Spleen (tissue), 7 donors: Measurements from ENCODE around the gene NXPH4.

Experiments used
- POLR2A ChIP-seq, 3 donors: fragments of 450-650 bp; IDR thresholded peaks; one replicate each; pipeline ENCODE4 v1.5.1; 2017; ENCODE audit warnings: antibody characterized with exemption in 3 of 3, mild to moderate bottlenecking in 1 of 3
- TF ChIP-seq, protein P1 (sequence below), 11 experiments: fragments of 200-600 bp in 7 of 11; fragments of 450-650 bp in 4 of 11; sonication (generic) in 4 of 11; IDR thresholded peaks in 8 of 11; conservative IDR thresholded peaks in 3 of 11; 1 replicate in 7 of 11; 2 replicates in 4 of 11; pipeline versions ENCODE4 v1.4.0 to v1.8.0; 2016 to 2021; ENCODE audit warnings: antibody characterized with exemption in 11 of 11, inconsistent platforms in 4 of 11, mild to moderate bottlenecking in 1 of 11
- donor health status: DM: no; HTN: no; CAD: no; lungs with moderate emphysema.
- donor health status: DM: no; HTN: no; CAD: no.
- donor health status: DM: no; HTN: no; CAD: no.

DNA sequence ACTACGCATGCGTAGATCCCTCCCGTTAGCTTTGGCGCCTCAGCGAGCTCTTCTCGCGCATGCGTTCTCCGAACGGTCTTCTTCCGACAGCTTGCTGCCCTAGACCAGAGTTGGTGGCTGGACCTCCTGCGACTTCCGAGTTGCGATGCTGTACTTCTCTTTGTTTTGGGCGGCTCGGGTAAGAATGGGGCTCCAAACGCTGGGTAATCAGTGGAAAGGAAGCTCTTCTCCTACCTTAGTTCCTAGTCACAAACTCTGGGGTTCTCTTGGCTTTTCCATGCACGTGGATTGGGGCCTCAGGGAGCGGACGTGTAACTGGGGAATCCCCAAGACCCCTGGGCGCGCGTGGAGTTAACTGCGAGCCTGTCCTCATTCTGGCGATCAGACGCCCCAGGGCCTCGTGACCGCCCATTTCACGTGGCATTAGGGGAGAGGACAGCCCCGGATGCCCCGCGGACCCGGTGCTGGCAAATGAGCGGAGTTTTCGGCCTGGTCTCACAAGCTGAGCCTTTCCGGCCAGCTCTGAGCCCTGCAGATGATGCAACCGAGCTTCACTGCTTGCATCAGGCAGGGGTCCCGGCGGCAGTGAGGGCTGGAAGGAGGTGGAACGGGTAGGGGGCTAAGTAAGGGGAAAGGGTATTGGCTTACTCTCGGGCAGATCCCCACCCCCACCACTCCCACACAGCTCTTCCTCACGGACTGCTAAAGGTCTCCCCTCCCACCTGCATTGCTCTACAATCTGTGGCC lies 13.2 kb downstream of the NXPH4 start, which contains the start of gene SHMT2:
- TF ChIP-seq, protein P1, sequence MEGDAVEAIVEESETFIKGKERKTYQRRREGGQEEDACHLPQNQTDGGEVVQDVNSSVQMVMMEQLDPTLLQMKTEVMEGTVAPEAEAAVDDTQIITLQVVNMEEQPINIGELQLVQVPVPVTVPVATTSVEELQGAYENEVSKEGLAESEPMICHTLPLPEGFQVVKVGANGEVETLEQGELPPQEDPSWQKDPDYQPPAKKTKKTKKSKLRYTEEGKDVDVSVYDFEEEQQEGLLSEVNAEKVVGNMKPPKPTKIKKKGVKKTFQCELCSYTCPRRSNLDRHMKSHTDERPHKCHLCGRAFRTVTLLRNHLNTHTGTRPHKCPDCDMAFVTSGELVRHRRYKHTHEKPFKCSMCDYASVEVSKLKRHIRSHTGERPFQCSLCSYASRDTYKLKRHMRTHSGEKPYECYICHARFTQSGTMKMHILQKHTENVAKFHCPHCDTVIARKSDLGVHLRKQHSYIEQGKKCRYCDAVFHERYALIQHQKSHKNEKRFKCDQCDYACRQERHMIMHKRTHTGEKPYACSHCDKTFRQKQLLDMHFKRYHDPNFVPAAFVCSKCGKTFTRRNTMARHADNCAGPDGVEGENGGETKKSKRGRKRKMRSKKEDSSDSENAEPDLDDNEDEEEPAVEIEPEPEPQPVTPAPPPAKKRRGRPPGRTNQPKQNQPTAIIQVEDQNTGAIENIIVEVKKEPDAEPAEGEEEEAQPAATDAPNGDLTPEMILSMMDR (IDR thresholded peaks at IDR 0.05 in 8 of 11, conservative IDR thresholded peaks at IDR 0.05 in 3 of 11): peak in 3 of 11 experiments; percentile 2 to 22 (median 5)
- no peak for TF ChIP-seq POLR2A (IDR thresholded peaks at IDR 0.05)
